ENCODE results near the gene C11orf24. TPM values are rescaled to one million over a fixed set of nuclear protein-coding genes. Genes with fewer than 3 reads are reported as not detected.

C11orf24 gene
- total and polyA plus RNA-seq, 2 of the 8 experiments (the other 6 are each of a cell fraction or from before 2014, with no cell fraction given): 45.4 to 51.7 TPM

DNA sequence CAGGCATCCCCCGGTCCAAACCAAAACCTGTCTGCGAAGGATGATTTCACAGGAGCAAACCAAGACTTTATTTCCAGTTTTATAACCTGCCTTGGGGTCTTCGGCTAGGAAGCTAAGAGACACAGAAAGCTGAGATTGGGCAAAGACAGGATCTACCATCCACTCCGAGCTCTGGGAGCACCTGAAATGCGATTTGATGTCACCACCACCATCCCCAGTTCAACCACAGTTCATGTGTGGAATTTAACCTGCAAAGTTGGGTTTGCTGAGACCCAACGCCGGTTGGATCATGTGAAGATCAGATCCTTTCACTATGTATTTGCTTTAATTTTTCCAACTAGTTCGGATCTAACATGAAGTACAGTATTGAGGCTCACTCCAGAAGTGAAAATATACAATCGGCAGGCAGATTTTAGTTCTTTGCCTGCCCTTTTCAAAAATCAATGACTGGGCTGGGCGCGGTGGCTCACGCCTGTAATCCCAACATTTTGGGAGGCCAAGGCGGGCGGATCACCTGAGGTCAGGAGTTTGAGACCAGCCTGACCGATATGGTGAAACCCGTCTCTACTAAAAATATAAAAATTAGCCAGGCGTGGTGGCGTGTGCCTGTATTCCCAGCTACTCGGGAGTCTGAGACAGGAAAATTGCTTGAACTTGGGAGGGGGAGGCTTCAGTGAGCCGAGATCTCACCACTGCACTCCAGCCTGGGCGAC lies 1.4 kb upstream of the C11orf24 start:
- no peak overlapping the region for H3K18ac ChIP-seq (ENCODE audit: extremely low read depth, low read length)
- H4K20me1 ChIP-seq (replicated peaks in 1 of 2; ENCODE audit: control insufficient read depth in 1 of 2, insufficient read depth in 2 of 2, low read length in 2 of 2): peaks cover 0 to 3% of the 10 kb centered on the region in 2 experiments
- ChIA-PET CTCF (ENCODE audit: partially characterized antibody) (interaction anchor here (0.6 to 5.6 kb wide), 2 partner anchors 16 to 25 kb away, joined by 3 to 49 read pairs; no protein-coding TSS in a partner anchor), POLR2A (ENCODE audit: partially characterized antibody) (interaction anchor here (0.7 to 3.4 kb wide), 11 partner anchors 9 to 197 kb away, joined by 3 to 22 read pairs (median 4); no protein-coding TSS in a partner anchor)
- H3K23me2 ChIP-seq (ENCODE audit: low read depth, low read length): peaks cover 4% of the 10 kb centered on the region; the same call in 1 of the 2 replicates
- FAIRE-seq (no peak), DNase-seq (ENCODE audit: low read depth in 1 of 2, low spot score in 2 of 2) (no peak)
- TF ChIP-seq BCL11A (IDR thresholded peaks at IDR 0.05; ENCODE audit: low read depth in 2 of 2, low read length in 2 of 2) (no peak), EGR1 (IDR thresholded peaks at IDR 0.05; ENCODE audit: borderline replicate concordance, low read depth, low read length) (no peak), RAD21 (IDR thresholded peaks at IDR 0.05 in 1 of 2, conservative IDR thresholded peaks at IDR 0.05 in 1 of 2; ENCODE audit: low read depth in 2 of 2, low read length in 2 of 2) (no peak), FOSL1 (IDR thresholded peaks at IDR 0.05; ENCODE audit: insufficient read depth, low read depth, low read length) (no peak), YY1 (IDR thresholded peaks at IDR 0.05; ENCODE audit: low read depth, low read length) (no peak), TBP (IDR thresholded peaks at IDR 0.05; ENCODE audit: low read depth, low read length) (no peak), GABPA (IDR thresholded peaks at IDR 0.05; ENCODE audit: borderline replicate concordance, insufficient read depth, low read length) (no peak)
- H3K4me2 ChIP-seq (ENCODE audit: insufficient read depth in 1 of 2, low read depth in 2 of 2, low read length in 2 of 2): peak overlapping the region; percentile 40; a peak in 2 of 4 replicates
- H4K5ac ChIP-seq (ENCODE audit: insufficient read length, low read depth, low read length): no peak overlapping the region
- H3K9ac ChIP-seq (replicated peaks in 1 of 4; ENCODE audit: extremely low read depth in 1 of 4, low read depth in 3 of 4, low read length in 3 of 4): peak overlapping the region in 1 of 4 experiments; percentile 35; a peak in 1 of 7 replicates
- H3K23ac ChIP-seq (ENCODE audit: insufficient read length): no peak overlapping the region
- no peak overlapping the region for H2BK12ac ChIP-seq (ENCODE audit: low read depth, low read length)
- WGBS, 2 experiments (ENCODE audit: extremely low coverage in 1 of 2, insufficient coverage in 1 of 2, insufficient read length in 1 of 2, insufficient replicate concordance in 2 of 2, low coverage in 1 of 2, low lambda C conversion rate in 2 of 2, missing lambda C conversion rate in 1 of 2): 94% methylated on average over 21 of the region's 21 CpGs; no CpG with 5 or more reads in 1 of the 2 experiments
- H2BK20ac ChIP-seq (ENCODE audit: low read length): no peak overlapping the region
- no peak overlapping the region for H4K91ac ChIP-seq (replicated peaks; ENCODE audit: insufficient read length, low read length)
- peak overlapping the region; percentile 17; the same call in 1 of the 2 replicates for H2AK5ac ChIP-seq (ENCODE audit: low read depth, low read length)
- peaks cover 0 to 5% (median 1%) of the 10 kb centered on the region in 4 experiments; a peak in 4 of 7 replicates for H3K4me1 ChIP-seq (replicated peaks in 1 of 4; ENCODE audit: control insufficient read depth in 3 of 4, insufficient read depth in 4 of 4, low read length in 3 of 4)
- peak overlapping the region; percentile 22; the same call in 1 of the 2 replicates for H4K8ac ChIP-seq (ENCODE audit: extremely low read depth, insufficient read depth, low read length)
- no peaks in the 10 kb centered on the region for H3K9me3 ChIP-seq (ENCODE audit: insufficient read depth in 2 of 2, low read depth in 1 of 2, low read length in 1 of 2)
- H3K79me2 ChIP-seq (ENCODE audit: control insufficient read depth in 1 of 2, insufficient read depth in 2 of 2, low read length in 2 of 2): peaks cover 0 to 21% of the 10 kb centered on the region in 2 experiments; a peak in 3 of 4 replicates
- no peak overlapping the region for H2AFZ ChIP-seq (ENCODE audit: low read length)
- no peak overlapping the region for H2BK15ac ChIP-seq (ENCODE audit: low read length)
- H3K56ac ChIP-seq (replicated peaks; ENCODE audit: insufficient read length, low read depth, low read length): no peak overlapping the region
- no peak overlapping the region for H2BK120ac ChIP-seq (replicated peaks; ENCODE audit: low read depth, low read length)
- no peak overlapping the region for H2BK5ac ChIP-seq (ENCODE audit: low read depth, low read length)
- H3K4me3 ChIP-seq (ENCODE audit: extremely low read depth in 1 of 4, insufficient read depth in 2 of 4, low read depth in 3 of 4, low read length in 4 of 4): peak overlapping the region in 1 of 4 experiments; percentile 99; a peak in 3 of 8 replicates
- H3K36me3 ChIP-seq (ENCODE audit: control insufficient read depth in 2 of 4, insufficient read depth in 4 of 4, low read length in 3 of 4): no peaks in the 10 kb centered on the region; a peak in 1 of 8 replicates
- no peaks in the 10 kb centered on the region for H3K27me3 ChIP-seq (replicated peaks in 1 of 4; ENCODE audit: control insufficient read depth in 3 of 4, extremely low read depth in 1 of 4, insufficient read depth in 3 of 4, low read length in 3 of 4)
- H3K27ac ChIP-seq (ENCODE audit: low read depth, low read length): no peak overlapping the region
- H3K14ac ChIP-seq (ENCODE audit: insufficient read length): no peak overlapping the region
- no peak overlapping the region for H3K4ac ChIP-seq (replicated peaks; ENCODE audit: insufficient read length, low read depth, low read length)
- peaks cover 8% of the 10 kb centered on the region for H3K79me1 ChIP-seq (ENCODE audit: low read depth, low read length)
